ENCODE data around the gene ITPA. TPM values are rescaled to one million over a fixed set of nuclear protein-coding genes. Genes with fewer than 3 reads are reported as not detected.

The ITPA gene
- total RNA-seq, 4 donors from 2014 or later: 39.4 to 62.4 (median 50.5) TPM

DNA sequence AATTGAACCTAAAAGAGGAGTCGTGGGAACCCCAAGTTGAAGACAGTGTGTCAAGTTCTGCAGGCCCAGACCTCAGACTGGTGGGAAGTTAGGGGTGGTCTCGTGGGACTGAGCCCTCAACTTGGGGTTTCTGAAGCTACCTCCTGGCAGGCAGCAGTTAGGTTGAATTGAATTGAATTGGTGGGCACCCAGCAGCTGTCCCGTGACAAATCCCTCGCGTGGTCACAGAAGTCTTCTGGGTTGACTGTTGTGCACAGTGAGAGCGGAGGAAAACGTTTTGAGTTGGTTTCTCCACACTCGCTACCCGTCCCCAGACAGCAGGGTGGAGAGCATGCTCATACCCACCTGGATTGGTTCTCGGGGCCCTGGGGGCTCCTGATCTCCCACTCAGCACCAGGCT lies 16.8 kb downstream of the ITPA start:
- TF ChIP-seq, protein P1, sequence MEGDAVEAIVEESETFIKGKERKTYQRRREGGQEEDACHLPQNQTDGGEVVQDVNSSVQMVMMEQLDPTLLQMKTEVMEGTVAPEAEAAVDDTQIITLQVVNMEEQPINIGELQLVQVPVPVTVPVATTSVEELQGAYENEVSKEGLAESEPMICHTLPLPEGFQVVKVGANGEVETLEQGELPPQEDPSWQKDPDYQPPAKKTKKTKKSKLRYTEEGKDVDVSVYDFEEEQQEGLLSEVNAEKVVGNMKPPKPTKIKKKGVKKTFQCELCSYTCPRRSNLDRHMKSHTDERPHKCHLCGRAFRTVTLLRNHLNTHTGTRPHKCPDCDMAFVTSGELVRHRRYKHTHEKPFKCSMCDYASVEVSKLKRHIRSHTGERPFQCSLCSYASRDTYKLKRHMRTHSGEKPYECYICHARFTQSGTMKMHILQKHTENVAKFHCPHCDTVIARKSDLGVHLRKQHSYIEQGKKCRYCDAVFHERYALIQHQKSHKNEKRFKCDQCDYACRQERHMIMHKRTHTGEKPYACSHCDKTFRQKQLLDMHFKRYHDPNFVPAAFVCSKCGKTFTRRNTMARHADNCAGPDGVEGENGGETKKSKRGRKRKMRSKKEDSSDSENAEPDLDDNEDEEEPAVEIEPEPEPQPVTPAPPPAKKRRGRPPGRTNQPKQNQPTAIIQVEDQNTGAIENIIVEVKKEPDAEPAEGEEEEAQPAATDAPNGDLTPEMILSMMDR (IDR thresholded peaks at IDR 0.05): no peak
- TF ChIP-seq EP300 (IDR thresholded peaks at IDR 0.05) (no peak), POLR2A (IDR thresholded peaks at IDR 0.05) (no peak)
- H3K9me3 ChIP-seq: no peaks in the 10 kb centered on the region
- no peaks in the 10 kb centered on the region for H3K27me3 ChIP-seq
- no peak for DNase-seq (ENCODE audit: low spot score in 2 of 2)
- H3K27ac ChIP-seq: no peak overlapping the region
- peaks cover 0 to 57% (median 0%) of the 10 kb centered on the region in 3 donors for H3K36me3 ChIP-seq
- no peaks in the 10 kb centered on the region for H3K4me1 ChIP-seq
- H3K4me3 ChIP-seq: no peak overlapping the region
- 88% methylated on average over 10 of the region's 10 CpGs for WGBS, 2 donors

DNA sequence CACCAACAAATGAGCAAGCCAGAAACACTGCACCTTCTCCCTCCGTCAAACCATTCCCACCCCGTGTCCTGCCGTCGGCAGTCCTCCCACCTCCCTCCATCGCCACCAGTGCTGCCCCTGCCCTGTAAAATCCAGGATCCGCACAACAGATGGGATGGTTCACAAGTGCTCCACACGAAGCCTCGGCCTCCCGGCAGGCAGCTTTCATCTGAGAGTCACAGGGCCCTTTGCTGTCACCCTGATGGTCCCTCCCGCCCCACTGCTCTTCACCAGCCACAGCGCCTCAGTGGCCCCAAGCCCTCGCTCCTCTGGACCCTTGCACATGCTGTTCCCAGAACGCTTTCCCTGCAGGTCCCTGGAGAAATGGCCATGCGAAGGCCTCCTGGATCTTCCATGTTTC lies 17.6 kb downstream of the ITPA start:
- no peak overlapping the region for H3K4me3 ChIP-seq
- TF ChIP-seq, protein P1 (IDR thresholded peaks at IDR 0.05): no peak
- H3K27ac ChIP-seq: no peak overlapping the region
- no peaks in the 10 kb centered on the region for H3K4me1 ChIP-seq
- peaks cover 0 to 50% (median 0%) of the 10 kb centered on the region in 3 donors for H3K36me3 ChIP-seq
- DNase-seq (ENCODE audit: low spot score in 2 of 2): no peak
- H3K27me3 ChIP-seq: no peaks in the 10 kb centered on the region
- no peaks in the 10 kb centered on the region for H3K9me3 ChIP-seq
- WGBS, 2 donors: 93% methylated on average over 14 of the region's 14 CpGs

DNA sequence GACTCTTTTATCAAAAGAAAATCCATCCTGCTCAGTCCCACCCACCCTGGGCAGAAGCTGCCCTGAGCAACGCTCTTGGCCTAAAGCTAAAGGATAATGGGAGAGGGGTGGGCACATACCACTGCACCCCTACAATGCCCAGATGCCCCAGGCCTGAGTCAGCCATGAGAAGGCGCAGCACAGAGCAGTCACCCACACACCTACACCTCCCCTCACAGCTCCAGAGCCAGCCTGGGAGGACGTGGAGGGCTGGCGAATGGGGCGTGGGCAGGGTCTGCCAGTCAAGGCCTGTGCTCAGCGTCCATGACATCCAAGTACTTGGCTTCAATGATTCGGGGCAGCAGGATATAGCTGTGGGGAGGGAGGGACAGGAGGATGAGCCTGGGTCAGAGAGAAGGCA lies 18.2 kb downstream of the ITPA start:
- Histone ChIP-seq H3K27me3 (no peaks in the 10 kb centered on the region), H3K27ac (no peak overlapping the region), H3K4me3 (no peak overlapping the region), H3K9me3 (no peaks in the 10 kb centered on the region), H3K36me3 (peaks cover 0 to 43% (median 0%) of the 10 kb centered on the region in 3 donors), H3K4me1 (no peaks in the 10 kb centered on the region)
- DNase-seq (ENCODE audit: low spot score in 2 of 2): no peak
- WGBS, 2 donors: 58 to 68% methylated on average over 7 of the region's 7 CpGs
- TF ChIP-seq, protein P1 (IDR thresholded peaks at IDR 0.05): no peak
- no peak for TF ChIP-seq EP300 (IDR thresholded peaks at IDR 0.05)
- TF ChIP-seq POLR2A (IDR thresholded peaks at IDR 0.05): no peak

DNA sequence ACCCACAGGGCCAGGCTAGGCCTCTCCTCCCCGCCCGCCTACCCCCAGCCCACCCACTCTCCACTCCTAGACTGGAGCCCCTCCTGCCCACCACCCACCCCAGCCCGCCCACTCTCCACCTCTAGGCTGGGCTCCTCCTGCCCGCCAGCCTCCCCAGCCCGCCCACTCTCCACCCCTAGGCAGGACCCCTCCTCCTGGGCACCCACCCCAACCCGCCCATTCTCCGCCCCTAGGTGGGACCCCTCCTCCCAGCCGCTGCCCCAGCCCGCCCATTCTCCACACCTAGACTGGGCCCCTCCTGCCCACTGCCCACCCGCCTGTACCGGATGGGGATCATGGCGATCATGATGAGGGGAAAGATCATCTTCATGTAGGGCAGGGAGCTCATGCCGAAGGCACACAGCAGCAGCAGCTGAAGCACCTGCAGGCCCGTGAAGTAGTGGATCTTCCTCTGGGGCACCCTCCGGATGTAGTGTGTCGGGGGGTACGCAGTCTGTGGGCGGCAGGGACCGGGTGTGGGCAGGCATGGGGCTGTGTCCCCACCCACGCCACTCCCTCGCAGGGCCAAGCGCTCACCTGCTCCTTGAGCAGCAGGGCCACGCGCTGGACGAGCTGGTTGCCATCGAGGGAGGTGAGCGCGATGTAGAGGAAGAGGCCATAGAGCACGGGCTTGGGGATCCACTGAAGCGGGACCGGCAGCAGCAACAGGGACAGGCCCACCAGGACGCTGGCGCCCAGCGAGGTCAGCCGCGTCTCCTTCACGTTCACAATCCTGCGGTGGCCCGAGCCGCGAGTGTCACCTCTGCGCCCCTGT lies 18.8 kb downstream of the ITPA start:
- H3K27ac ChIP-seq: no peak overlapping the region
- DNase-seq (ENCODE audit: low spot score in 2 of 2): no peak
- WGBS, 2 donors: 77 to 84% methylated on average over 37 to 39 of the region's 42 CpGs

DNA sequence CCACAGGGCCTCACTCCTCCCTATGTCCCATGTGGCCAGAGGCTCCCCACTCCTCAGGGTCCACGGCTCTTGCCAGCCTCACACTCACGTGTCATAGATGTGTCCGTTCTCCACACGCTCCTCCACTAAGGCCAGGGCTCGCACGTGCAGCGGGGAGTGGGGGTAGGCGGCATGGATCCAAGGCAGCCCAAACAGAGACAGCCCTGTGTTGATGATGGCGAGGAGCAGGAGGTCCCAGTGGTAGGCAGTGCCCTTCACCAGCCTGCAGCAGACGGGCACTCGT lies 19.4 kb downstream of the ITPA start:
- no peak for TF ChIP-seq EP300 (IDR thresholded peaks at IDR 0.05)
- no peak for TF ChIP-seq POLR2A (IDR thresholded peaks at IDR 0.05)
- H3K27ac ChIP-seq: no peak overlapping the region
- no peak overlapping the region for H3K4me3 ChIP-seq
- H3K27me3 ChIP-seq: no peaks in the 10 kb centered on the region
- peaks cover 0 to 32% (median 0%) of the 10 kb centered on the region in 3 donors for H3K36me3 ChIP-seq
- no peaks in the 10 kb centered on the region for H3K9me3 ChIP-seq
- WGBS, 2 donors: 75 to 79% methylated on average over 11 of the region's 11 CpGs
- DNase-seq (ENCODE audit: low spot score in 2 of 2): no peak
- H3K4me1 ChIP-seq: no peaks in the 10 kb centered on the region

More for the DNA sequence above, 18.8 kb downstream of the ITPA start:
- Histone ChIP-seq H3K36me3 (peaks cover 0 to 37% (median 0%) of the 10 kb centered on the region in 3 donors), H3K27me3 (no peaks in the 10 kb centered on the region), H3K4me1 (no peaks in the 10 kb centered on the region), H3K9me3 (no peaks in the 10 kb centered on the region), H3K4me3 (no peak overlapping the region)
- TF ChIP-seq EP300 (IDR thresholded peaks at IDR 0.05): no peak
- TF ChIP-seq, protein P1 (IDR thresholded peaks at IDR 0.05): no peak
- TF ChIP-seq POLR2A (IDR thresholded peaks at IDR 0.05): no peak
